Skeletal muscle tissue (tissue), 4 donors: ENCODE data around the gene DOCK8. TPM values are rescaled to one million over a fixed set of nuclear protein-coding genes. Genes with fewer than 3 reads are reported as not detected.
"Not testable (repeated sequence)": the region's sequence is repeated elsewhere in the genome, so short reads cannot be mapped to it uniquely, and the experiment has no call there.

Experiments
- H3K27ac ChIP-seq: one replicate; pipeline ENCODE4 v1.7.0; 2013; ENCODE audit warnings: mild to moderate bottlenecking, low read depth, low read length, inconsistent platforms
- H3K27me3 ChIP-seq, 3 donors: one replicate each; pipeline ENCODE4 v1.7.0; 2013; ENCODE audit warnings: low read length in 3 of 3; ENCODE audit not compliant: control insufficient read depth in 3 of 3, insufficient read depth in 3 of 3
- H3K36me3 ChIP-seq, 3 donors: one replicate each; pipeline ENCODE4 v1.7.0; 2013; ENCODE audit warnings: low read length in 3 of 3; ENCODE audit not compliant: control insufficient read depth in 3 of 3, insufficient read depth in 3 of 3
- H3K4me1 ChIP-seq, 3 donors: one replicate each; pipeline ENCODE4 v1.7.0; 2013; ENCODE audit warnings: low read length in 3 of 3, mild to moderate bottlenecking in 3 of 3; ENCODE audit not compliant: control insufficient read depth in 3 of 3, insufficient read depth in 3 of 3
- H3K4me3 ChIP-seq, 3 donors: one replicate each; pipeline ENCODE4 v1.7.0; 2013; ENCODE audit warnings: low read length in 3 of 3
- H3K9ac ChIP-seq, 3 donors: one replicate each; pipeline ENCODE4 v1.7.0; 2013; ENCODE audit warnings: low read length in 3 of 3, mild to moderate bottlenecking in 3 of 3, moderate library complexity in 2 of 3, low read depth in 1 of 3
- H3K9me3 ChIP-seq, 3 donors: one replicate each; pipeline ENCODE4 v1.7.0; 2013; ENCODE audit warnings: low read length in 3 of 3; ENCODE audit not compliant: control insufficient read depth in 3 of 3
- total RNA-seq: library from RNA; depleted of rRNA; stranded (reverse); fragments of >200 nt; gene quantifications from one replicate; pipeline ENCODE4 v1.2.3, GENCODE V29; 2014
- donor health status: Osteomylitis.

DOCK8 gene
- total RNA-seq, 1 donor from 2014 or later = 13.0 TPM

- Histone ChIP-seq H3K27ac (no peak overlapping the region), H3K27me3 (no peaks in the 10 kb centered on the region), H3K4me3 (no peak overlapping the region), H3K36me3 (no peaks in the 10 kb centered on the region), H3K4me1 (peaks cover 0 to 7% (median 0%) of the 10 kb centered on the region in 3 donors), H3K9me3 (no peaks in the 10 kb centered on the region), H3K9ac (no peak overlapping the region)
Observed at GRCh38 chr9:224582-225520, 10.2 kb downstream of the DOCK8 start.

- H3K9me3 ChIP-seq = no peaks in the 10 kb centered on the region
- H3K4me3 ChIP-seq = no peak overlapping the region
- no peaks in the 10 kb centered on the region for H3K27me3 ChIP-seq
- no peak overlapping the region for H3K27ac ChIP-seq
- H3K4me1 ChIP-seq = peaks cover 0 to 2% (median 0%) of the 10 kb centered on the region in 3 donors
- H3K36me3 ChIP-seq = no peaks in the 10 kb centered on the region
- no peak overlapping the region for H3K9ac ChIP-seq
Observed at GRCh38 chr9:227860-228259, 13.2 kb downstream of the DOCK8 start.

- Histone ChIP-seq H3K9ac (no peak overlapping the region), H3K4me1 (peaks cover 0 to 2% (median 0%) of the 10 kb centered on the region in 3 donors), H3K27me3 (no peaks in the 10 kb centered on the region), H3K9me3 (no peaks in the 10 kb centered on the region), H3K27ac (no peak overlapping the region), H3K36me3 (no peaks in the 10 kb centered on the region), H3K4me3 (no peak overlapping the region)
Observed at GRCh38 chr9:228929-229695, 14.4 kb downstream of the DOCK8 start.

GRCh38 chr9:231625-232024 lies 17.0 kb downstream of the DOCK8 start:
- not testable (repeated sequence) for H3K4me1 ChIP-seq, H3K4me3 ChIP-seq, H3K36me3 ChIP-seq, H3K27ac ChIP-seq, H3K27me3 ChIP-seq, H3K9ac ChIP-seq, H3K9me3 ChIP-seq

- not testable (repeated sequence) for H3K4me1 ChIP-seq, H3K27ac ChIP-seq
Observed at GRCh38 chr9:233708-234107, 19.0 kb downstream of the DOCK8 start.

GRCh38 chr9:237141-237857 lies 22.6 kb downstream of the DOCK8 start:
- Histone ChIP-seq H3K9ac (no peak overlapping the region), H3K4me3 (no peak overlapping the region), H3K36me3 (no peaks in the 10 kb centered on the region), H3K9me3 (no peaks in the 10 kb centered on the region), H3K4me1 (no peaks in the 10 kb centered on the region), H3K27ac (no peak overlapping the region), H3K27me3 (no peaks in the 10 kb centered on the region)

More at GRCh38 chr9:233708-234107, 19.0 kb downstream of the DOCK8 start:
- H3K4me3 ChIP-seq, H3K36me3 ChIP-seq, H3K9me3 ChIP-seq, H3K9ac ChIP-seq, H3K27me3 ChIP-seq: not testable (repeated sequence)

- no peaks in the 10 kb centered on the region for H3K27me3 ChIP-seq
- no peak overlapping the region for H3K4me3 ChIP-seq
- H3K9me3 ChIP-seq = no peaks in the 10 kb centered on the region
- no peaks in the 10 kb centered on the region for H3K36me3 ChIP-seq
- no peak overlapping the region for H3K9ac ChIP-seq
- H3K4me1 ChIP-seq = no peaks in the 10 kb centered on the region
- H3K27ac ChIP-seq = no peak overlapping the region
Observed at GRCh38 chr9:237858-238345, 23.2 kb downstream of the DOCK8 start.

- no peak overlapping the region for H3K4me3 ChIP-seq
- H3K9ac ChIP-seq = no peak overlapping the region
- H3K27me3 ChIP-seq = no peaks in the 10 kb centered on the region
- no peaks in the 10 kb centered on the region for H3K36me3 ChIP-seq
- no peak overlapping the region for H3K27ac ChIP-seq
- no peaks in the 10 kb centered on the region for H3K9me3 ChIP-seq
- no peaks in the 10 kb centered on the region for H3K4me1 ChIP-seq
Observed at GRCh38 chr9:242461-243080, 27.9 kb downstream of the DOCK8 start.

- H3K4me3 ChIP-seq = no peak overlapping the region
- no peaks in the 10 kb centered on the region for H3K36me3 ChIP-seq
- no peak overlapping the region for H3K27ac ChIP-seq
- no peaks in the 10 kb centered on the region for H3K4me1 ChIP-seq
- no peaks in the 10 kb centered on the region for H3K27me3 ChIP-seq
- H3K9ac ChIP-seq = no peak overlapping the region
- H3K9me3 ChIP-seq = no peaks in the 10 kb centered on the region
Observed at GRCh38 chr9:248278-248961, 33.8 kb downstream of the DOCK8 start.
